GM12878 (cell line): ENCODE results near the gene PCED1B. TPM values are rescaled to one million over a fixed set of nuclear protein-coding genes. Genes with fewer than 3 reads are reported as not detected.

ENCODE experiments used
- ATAC-seq: fragments of 200-7000 bp; cut with Tn5 transposase; 3 replicates; pipeline ENCODE4 v1.9.1; 2020; ENCODE audit warnings: mild to moderate bottlenecking, moderate library complexity
- BruUV-seq: library from RNA; stranded (reverse); fragments of 400-500 nt; replicated peaks from 2 replicates; lab custom pipeline; 2021; lab: Mats Ljungman, UMichigan
- CTCF ChIA-PET: fragments of 300-600 bp; sonication (Branson Sonifier 250); formaldehyde crosslinking; extraction: SDS; loops from one replicate; lab custom pipeline; 2021; ENCODE audit warnings: inconsistent platforms; lab: Yijun Ruan, JAX
- POLR2A ChIA-PET: fragments of 350-600 bp; formaldehyde crosslinking; extraction: SDS; loops from one replicate; lab custom pipeline; 2021; ENCODE audit warnings: inconsistent platforms; lab: Charles Lee
- RAD21 ChIA-PET: fragments of 300-600 bp; sonication (Branson Sonifier 250); formaldehyde crosslinking; loops from one replicate; lab custom pipeline; 2023; ENCODE audit warnings: antibody characterized with exemption; ENCODE audit not compliant: unreplicated experiment; lab: Charles Lee
- SMC1A ChIA-PET: fragments of 300-600 bp; sonication (Branson Sonifier 250); formaldehyde crosslinking; loops from one replicate; lab custom pipeline; 2023; ENCODE audit not compliant: unreplicated experiment, uncharacterized antibody; lab: Charles Lee
- DNase-seq: peaks from one replicate; pipeline ENCODE4 v3.0.0-alpha.2; 2011; ENCODE audit warnings: low read depth, low spot score
- FAIRE-seq: peaks from 3 replicates; lab custom pipeline; 2011; peaks lifted over from hg19 to GRCh38; lab: Jason Lieb, UNC
- H2AFZ ChIP-seq: 2 replicates; pipeline ENCODE4 v1.6.0; 2011; ENCODE audit warnings: low read depth, low read length, control low read depth; ENCODE audit not compliant: control insufficient read depth
- H3K27ac ChIP-seq: 2 replicates; pipeline ENCODE4 v1.5.1; 2011; ENCODE audit warnings: control low read depth; ENCODE audit not compliant: control insufficient read depth, insufficient read depth
- H3K27me3 ChIP-seq, 2 experiments: replicated peaks in 1 of 2; 2 replicates each; pipeline versions ENCODE4 v1.6.0 to v1.6.1; 2011; ENCODE audit warnings: low read length in 1 of 2; ENCODE audit not compliant: control insufficient read depth in 2 of 2, insufficient read depth in 2 of 2
- H3K36me3 ChIP-seq, 2 experiments: 2 replicates each; pipeline ENCODE4 v1.5.1; 2011; ENCODE audit warnings: low read length in 1 of 2; ENCODE audit not compliant: control insufficient read depth in 2 of 2, insufficient read depth in 2 of 2
- H3K4me1 ChIP-seq: 2 replicates; pipeline ENCODE4 v1.6.1; 2011; ENCODE audit warnings: mild to moderate bottlenecking, low read length, moderate library complexity, mixed read lengths; ENCODE audit not compliant: control insufficient read depth, insufficient read depth
- H3K4me2 ChIP-seq: 2 replicates; pipeline ENCODE4 v1.6.0; 2011; ENCODE audit warnings: control low read depth; ENCODE audit not compliant: control insufficient read depth, insufficient read depth
- H3K4me3 ChIP-seq: fragments of 200-600 bp; sonication (generic); 2 replicates; pipeline ENCODE4 v1.5.1; 2016
- H3K79me2 ChIP-seq: 2 replicates; pipeline ENCODE4 v1.6.0; 2011; ENCODE audit warnings: low read length; ENCODE audit not compliant: control insufficient read depth, insufficient read depth
- H3K9ac ChIP-seq: 2 replicates; pipeline ENCODE4 v1.8.0; 2011; ENCODE audit warnings: low read length, control low read depth, mixed read lengths; ENCODE audit not compliant: control insufficient read depth, insufficient read depth
- H3K9me3 ChIP-seq: replicated peaks from 3 replicates; pipeline ENCODE4 v1.5.1; 2011; ENCODE audit warnings: mild to moderate bottlenecking, low read length; ENCODE audit not compliant: control insufficient read depth, insufficient read depth
- H4K20me1 ChIP-seq: 2 replicates; pipeline ENCODE4 v1.6.0; 2011; ENCODE audit not compliant: control insufficient read depth, insufficient read depth
- EZH2 ChIP-seq: IDR thresholded peaks from 2 replicates; pipeline ENCODE4 v1.6.1; 2012; ENCODE audit warnings: low read depth, mild to moderate bottlenecking, control low read depth, inconsistent platforms, low read length, borderline replicate concordance; ENCODE audit not compliant: control insufficient read depth
- WGBS: methylation state at CpG from one replicate; pipeline ENCODE4 v1.1.6; 2016; ENCODE audit warnings: low lambda C conversion rate; ENCODE audit not compliant: insufficient replicate concordance, insufficient coverage; ENCODE audit errors: missing lambda C conversion rate; 5-methylcytosine and 5-hydroxymethylcytosine counted together
- in situ Hi-C: fragments of 300-500 bp; cut with MboI; formaldehyde crosslinking; loops from 9 replicates; pipeline ENCODE4 v1.14.3; 2018; ENCODE audit warnings: mixed read lengths
- intact Hi-C: fragments of 100-400 bp; cut with micrococcal nuclease; formaldehyde crosslinking; loops from one replicate; pipeline ENCODE4 v1.14.2; 2022; ENCODE audit not compliant: unreplicated experiment
- polyA plus RNA-seq, 11 experiments: library from polyadenylated mRNA; depleted of rRNA in 4 of 11; unstranded in 6 of 11; stranded (reverse) in 5 of 11; fragments of >200 nt; fragmentation: Nextera tagmentation in 4 of 11; fragmentation: Illumina TruSeq in 1 of 11; extraction: Ambion mirVana in 4 of 11; extraction: Trizol in 1 of 11; gene quantifications; 1 replicate in 1 of 11; 2 replicates in 10 of 11; pipeline versions ENCODE4 v1.2.1 to v1.2.3, GENCODE V29; 2011 to 2016; ENCODE audit warnings: inconsistent platforms in 2 of 11, missing spikeins in 2 of 11, low read depth in 1 of 11
- total RNA-seq, 4 experiments: library from RNA; depleted of rRNA in 3 of 4; stranded (reverse); fragments of >200 nt in 3 of 4; fragmentation: Illumina TruSeq in 1 of 4; extraction: Trizol in 1 of 4; gene quantifications; 2 replicates each; pipeline versions ENCODE4 v1.2.1 to v1.2.3, GENCODE V29; 2013 to 2021
- TF ChIP-seq, protein P1 (sequence below): fragments of 450-650 bp; IDR thresholded peaks from 2 replicates; pipeline ENCODE4 v1.6.1; 2017; ENCODE audit warnings: mild to moderate bottlenecking, moderate library complexity

The PCED1B gene
- total and polyA plus RNA-seq, 10 of the 15 experiments (the other 5 are each of a cell fraction or from before 2014, with no cell fraction given), result 0.80 to 8.8 (median 3.0) TPM

DNA sequence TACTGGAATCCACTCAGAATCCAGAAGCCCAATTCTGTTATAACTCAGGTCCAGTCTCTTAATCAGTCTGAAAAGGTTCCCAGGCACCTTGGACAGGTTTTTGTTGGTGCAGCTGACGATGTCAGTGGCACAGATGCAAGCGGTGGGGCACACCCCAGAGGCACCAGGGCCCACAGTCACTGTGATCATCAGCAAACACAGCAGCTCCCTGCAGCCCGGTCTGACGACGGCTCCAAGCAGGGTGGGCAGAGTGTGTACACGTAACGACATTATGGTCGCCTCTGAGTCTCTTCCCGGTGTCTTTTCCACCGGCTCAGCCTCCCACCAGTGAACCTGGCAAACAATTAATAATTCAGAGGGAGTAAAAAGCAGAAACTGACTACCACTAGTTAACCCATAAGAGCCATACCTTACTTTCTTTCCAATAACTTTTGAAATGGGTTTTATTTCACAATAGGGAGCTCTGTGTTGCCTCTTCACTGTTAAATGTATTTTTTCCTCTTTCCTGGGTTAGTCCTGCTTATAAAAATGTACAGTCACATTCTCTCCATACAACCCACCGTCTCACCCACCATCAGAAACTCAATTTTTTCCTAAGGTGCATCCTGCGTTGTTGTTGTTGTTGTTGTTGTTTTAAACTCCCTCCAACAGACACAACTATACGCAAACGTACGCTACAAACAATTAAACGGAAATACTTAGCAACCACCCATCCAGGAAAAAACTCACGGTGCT lies 521 bp upstream of the PCED1B start:
- Histone ChIP-seq H3K4me3 (peak overlapping the region; percentile 12), H3K4me2 (peak overlapping the region; percentile 58), H3K9me3 (no peaks in the 10 kb centered on the region), H3K27ac (no peak overlapping the region), H3K36me3 (no peaks in the 10 kb centered on the region), H3K27me3 (peaks cover 12 to 19% of the 10 kb centered on the region in 2 experiments), H3K9ac (no peak overlapping the region), H3K79me2 (no peaks in the 10 kb centered on the region), H4K20me1 (no peaks in the 10 kb centered on the region; the same call in 1 of the 2 replicates), H2AFZ (no peak overlapping the region; the same call in 1 of the 2 replicates)
- ChIA-PET RAD21 (interaction anchor here (0.9 to 2.2 kb wide), 5 partner anchors 128 to 329 kb away, joined by 3 to 9 read pairs (median 3); no protein-coding TSS in a partner anchor), CTCF (interaction anchor here (0.8 to 2.8 kb wide), 4 partner anchors 9 to 319 kb away, joined by 3 to 12 read pairs (median 4); no protein-coding TSS in a partner anchor), SMC1A (interaction anchor here (2.5 kb wide), 1 partner anchor 228 kb away, joined by 9 read pairs; no protein-coding TSS in a partner anchor)
- ATAC-seq (peak; percentile 40; the same call in 2 of the 3 replicates), FAIRE-seq (no peak)
- WGBS, result 7% methylated on average over 17 of the region's 17 CpGs
- no TSS peak for BruUV-seq
- peak; percentile 96; the same call in 1 of the 2 replicates for TF ChIP-seq EZH2
- TF ChIP-seq, protein P1, sequence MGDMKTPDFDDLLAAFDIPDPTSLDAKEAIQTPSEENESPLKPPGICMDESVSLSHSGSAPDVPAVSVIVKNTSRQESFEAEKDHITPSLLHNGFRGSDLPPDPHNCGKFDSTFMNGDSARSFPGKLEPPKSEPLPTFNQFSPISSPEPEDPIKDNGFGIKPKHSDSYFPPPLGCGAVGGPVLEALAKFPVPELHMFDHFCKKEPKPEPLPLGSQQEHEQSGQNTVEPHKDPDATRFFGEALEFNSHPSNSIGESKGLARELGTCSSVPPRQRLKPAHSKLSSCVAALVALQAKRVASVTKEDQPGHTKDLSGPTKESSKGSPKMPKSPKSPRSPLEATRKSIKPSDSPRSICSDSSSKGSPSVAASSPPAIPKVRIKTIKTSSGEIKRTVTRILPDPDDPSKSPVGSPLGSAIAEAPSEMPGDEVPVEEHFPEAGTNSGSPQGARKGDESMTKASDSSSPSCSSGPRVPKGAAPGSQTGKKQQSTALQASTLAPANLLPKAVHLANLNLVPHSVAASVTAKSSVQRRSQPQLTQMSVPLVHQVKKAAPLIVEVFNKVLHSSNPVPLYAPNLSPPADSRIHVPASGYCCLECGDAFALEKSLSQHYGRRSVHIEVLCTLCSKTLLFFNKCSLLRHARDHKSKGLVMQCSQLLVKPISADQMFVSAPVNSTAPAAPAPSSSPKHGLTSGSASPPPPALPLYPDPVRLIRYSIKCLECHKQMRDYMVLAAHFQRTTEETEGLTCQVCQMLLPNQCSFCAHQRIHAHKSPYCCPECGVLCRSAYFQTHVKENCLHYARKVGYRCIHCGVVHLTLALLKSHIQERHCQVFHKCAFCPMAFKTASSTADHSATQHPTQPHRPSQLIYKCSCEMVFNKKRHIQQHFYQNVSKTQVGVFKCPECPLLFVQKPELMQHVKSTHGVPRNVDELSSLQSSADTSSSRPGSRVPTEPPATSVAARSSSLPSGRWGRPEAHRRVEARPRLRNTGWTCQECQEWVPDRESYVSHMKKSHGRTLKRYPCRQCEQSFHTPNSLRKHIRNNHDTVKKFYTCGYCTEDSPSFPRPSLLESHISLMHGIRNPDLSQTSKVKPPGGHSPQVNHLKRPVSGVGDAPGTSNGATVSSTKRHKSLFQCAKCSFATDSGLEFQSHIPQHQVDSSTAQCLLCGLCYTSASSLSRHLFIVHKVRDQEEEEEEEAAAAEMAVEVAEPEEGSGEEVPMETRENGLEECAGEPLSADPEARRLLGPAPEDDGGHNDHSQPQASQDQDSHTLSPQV, result no peak
- TF ChIP-seq, all 136 proteins: peak for 1
- in situ Hi-C loops (no loop called here), intact Hi-C loops (loop anchor here (2.0 kb wide), 1 partner anchor 228 kb away; no protein-coding TSS in a partner anchor)
- POLR2A ChIA-PET, result no interaction called here
- peaks cover 10% of the 10 kb centered on the region for H3K4me1 ChIP-seq
- no peak for DNase-seq
